GM12878 (cell line): ENCODE results near the gene ZNF408. TPM values are rescaled to one million over a fixed set of nuclear protein-coding genes. Genes with fewer than 3 reads are reported as not detected.

Source experiments
- ATAC-seq: fragments of 200-7000 bp; cut with Tn5 transposase; 3 replicates; pipeline ENCODE4 v1.9.1; 2020; ENCODE audit warnings: mild to moderate bottlenecking, moderate library complexity
- BruUV-seq: library from RNA; stranded (reverse); fragments of 400-500 nt; replicated peaks from 2 replicates; lab custom pipeline; 2021; lab: Mats Ljungman, UMichigan
- CTCF ChIA-PET: fragments of 300-600 bp; sonication (Branson Sonifier 250); formaldehyde crosslinking; extraction: SDS; loops from one replicate; lab custom pipeline; 2021; ENCODE audit warnings: inconsistent platforms; lab: Yijun Ruan, JAX
- POLR2A ChIA-PET: fragments of 350-600 bp; formaldehyde crosslinking; extraction: SDS; loops from one replicate; lab custom pipeline; 2021; ENCODE audit warnings: inconsistent platforms; lab: Charles Lee
- RAD21 ChIA-PET: fragments of 300-600 bp; sonication (Branson Sonifier 250); formaldehyde crosslinking; loops from one replicate; lab custom pipeline; 2023; ENCODE audit warnings: antibody characterized with exemption; ENCODE audit not compliant: unreplicated experiment; lab: Charles Lee
- SMC1A ChIA-PET: fragments of 300-600 bp; sonication (Branson Sonifier 250); formaldehyde crosslinking; loops from one replicate; lab custom pipeline; 2023; ENCODE audit not compliant: unreplicated experiment, uncharacterized antibody; lab: Charles Lee
- DNase-seq: peaks from one replicate; pipeline ENCODE4 v3.0.0-alpha.2; 2011; ENCODE audit warnings: low read depth, low spot score
- FAIRE-seq: peaks from 3 replicates; lab custom pipeline; 2011; peaks lifted over from hg19 to GRCh38; lab: Jason Lieb, UNC
- H2AFZ ChIP-seq: 2 replicates; pipeline ENCODE4 v1.6.0; 2011; ENCODE audit warnings: low read depth, low read length, control low read depth; ENCODE audit not compliant: control insufficient read depth
- H3K27ac ChIP-seq: 2 replicates; pipeline ENCODE4 v1.5.1; 2011; ENCODE audit warnings: control low read depth; ENCODE audit not compliant: control insufficient read depth, insufficient read depth
- H3K27me3 ChIP-seq, 2 experiments: replicated peaks in 1 of 2; 2 replicates each; pipeline versions ENCODE4 v1.6.0 to v1.6.1; 2011; ENCODE audit warnings: low read length in 1 of 2; ENCODE audit not compliant: control insufficient read depth in 2 of 2, insufficient read depth in 2 of 2
- H3K36me3 ChIP-seq, 2 experiments: 2 replicates each; pipeline ENCODE4 v1.5.1; 2011; ENCODE audit warnings: low read length in 1 of 2; ENCODE audit not compliant: control insufficient read depth in 2 of 2, insufficient read depth in 2 of 2
- H3K4me1 ChIP-seq: 2 replicates; pipeline ENCODE4 v1.6.1; 2011; ENCODE audit warnings: mild to moderate bottlenecking, low read length, moderate library complexity, mixed read lengths; ENCODE audit not compliant: control insufficient read depth, insufficient read depth
- H3K4me2 ChIP-seq: 2 replicates; pipeline ENCODE4 v1.6.0; 2011; ENCODE audit warnings: control low read depth; ENCODE audit not compliant: control insufficient read depth, insufficient read depth
- H3K4me3 ChIP-seq: fragments of 200-600 bp; sonication (generic); 2 replicates; pipeline ENCODE4 v1.5.1; 2016
- H3K79me2 ChIP-seq: 2 replicates; pipeline ENCODE4 v1.6.0; 2011; ENCODE audit warnings: low read length; ENCODE audit not compliant: control insufficient read depth, insufficient read depth
- H3K9ac ChIP-seq: 2 replicates; pipeline ENCODE4 v1.8.0; 2011; ENCODE audit warnings: low read length, control low read depth, mixed read lengths; ENCODE audit not compliant: control insufficient read depth, insufficient read depth
- H3K9me3 ChIP-seq: replicated peaks from 3 replicates; pipeline ENCODE4 v1.5.1; 2011; ENCODE audit warnings: mild to moderate bottlenecking, low read length; ENCODE audit not compliant: control insufficient read depth, insufficient read depth
- H4K20me1 ChIP-seq: 2 replicates; pipeline ENCODE4 v1.6.0; 2011; ENCODE audit not compliant: control insufficient read depth, insufficient read depth
- BCL3 ChIP-seq: IDR thresholded peaks from 2 replicates; pipeline ENCODE4 v1.6.1; 2011; ENCODE audit warnings: borderline replicate concordance, low read depth, mild to moderate bottlenecking, moderate library complexity, low read length; ENCODE audit not compliant: insufficient read depth, poor library complexity, severe bottlenecking
- CBX5 ChIP-seq: sonication (generic); IDR thresholded peaks from 2 replicates; pipeline ENCODE4 v1.6.1; 2016; ENCODE audit warnings: low read depth, moderate library complexity, mild to moderate bottlenecking, inconsistent platforms
- IRF3 ChIP-seq: fragments of 450-650 bp; IDR thresholded peaks from 2 replicates; pipeline ENCODE4 v1.6.1; 2014; ENCODE audit warnings: mild to moderate bottlenecking
- MAX ChIP-seq: IDR thresholded peaks from 2 replicates; pipeline ENCODE4 v1.6.1; 2012; ENCODE audit warnings: low read depth, low read length, improper control_type of control experiment
- SMARCA5 ChIP-seq: fragments of 450-650 bp; IDR thresholded peaks from 2 replicates; pipeline ENCODE4 v1.6.1; 2017; ENCODE audit warnings: mild to moderate bottlenecking
- SP1 ChIP-seq: IDR thresholded peaks from one replicate; pipeline ENCODE4 v1.6.1; 2011; ENCODE audit warnings: low read depth, low read length
- ZNF384 ChIP-seq: IDR thresholded peaks from 2 replicates; pipeline ENCODE4 v1.6.1; 2012; ENCODE audit warnings: low read depth, mild to moderate bottlenecking, low read length, improper control_type of control experiment, borderline replicate concordance
- ZNF592 ChIP-seq: fragments of 450-650 bp; IDR thresholded peaks from 2 replicates; pipeline ENCODE4 v1.6.1; 2017; ENCODE audit warnings: mild to moderate bottlenecking, moderate library complexity
- WGBS: methylation state at CpG from one replicate; pipeline ENCODE4 v1.1.6; 2016; ENCODE audit warnings: low lambda C conversion rate; ENCODE audit not compliant: insufficient replicate concordance, insufficient coverage; ENCODE audit errors: missing lambda C conversion rate; 5-methylcytosine and 5-hydroxymethylcytosine counted together
- in situ Hi-C: fragments of 300-500 bp; cut with MboI; formaldehyde crosslinking; loops from 9 replicates; pipeline ENCODE4 v1.14.3; 2018; ENCODE audit warnings: mixed read lengths
- intact Hi-C: fragments of 100-400 bp; cut with micrococcal nuclease; formaldehyde crosslinking; loops from one replicate; pipeline ENCODE4 v1.14.2; 2022; ENCODE audit not compliant: unreplicated experiment
- polyA plus RNA-seq, 11 experiments: library from polyadenylated mRNA; depleted of rRNA in 4 of 11; unstranded in 6 of 11; stranded (reverse) in 5 of 11; fragments of >200 nt; fragmentation: Nextera tagmentation in 4 of 11; fragmentation: Illumina TruSeq in 1 of 11; extraction: Ambion mirVana in 4 of 11; extraction: Trizol in 1 of 11; gene quantifications; 1 replicate in 1 of 11; 2 replicates in 10 of 11; pipeline versions ENCODE4 v1.2.1 to v1.2.3, GENCODE V29; 2011 to 2016; ENCODE audit warnings: inconsistent platforms in 2 of 11, missing spikeins in 2 of 11, low read depth in 1 of 11
- total RNA-seq, 4 experiments: library from RNA; depleted of rRNA in 3 of 4; stranded (reverse); fragments of >200 nt in 3 of 4; fragmentation: Illumina TruSeq in 1 of 4; extraction: Trizol in 1 of 4; gene quantifications; 2 replicates each; pipeline versions ENCODE4 v1.2.1 to v1.2.3, GENCODE V29; 2013 to 2021

Gene ZNF408
- total and polyA plus RNA-seq, 10 of the 15 experiments (the other 5 are each of a cell fraction or from before 2014, with no cell fraction given), result 0.19 to 11.3 (median 7.2) TPM

GRCh38 chr11:46697303-46697702 is 3.5 kb upstream of the ZNF408 start:
- no peak for FAIRE-seq

More at GRCh38 chr11:46697303-46697702, 3.5 kb upstream of the ZNF408 start:
- no peak overlapping the region for H2AFZ ChIP-seq
- no TSS peak for BruUV-seq
- no peak overlapping the region for H3K4me3 ChIP-seq
- ChIA-PET POLR2A (interaction anchor here (1.2 kb wide), 1 partner anchor 9 kb away, joined by 3 read pairs; no protein-coding TSS in a partner anchor), CTCF (no interaction called here), SMC1A (no interaction called here), RAD21 (no interaction called here)
- H3K4me1 ChIP-seq, result no peaks in the 10 kb centered on the region; the same call in 1 of the 2 replicates
- no peak overlapping the region for H3K9ac ChIP-seq
- DNase-seq (no peak), ATAC-seq (no peak)
- H3K36me3 ChIP-seq, result peaks cover 5 to 10% of the 10 kb centered on the region in 2 experiments; a peak in 3 of 4 replicates
- 98% methylated on average over 3 of the region's 3 CpGs for WGBS
- TF ChIP-seq IRF3 (no peak), BCL3 (no peak), MAX (no peak), CBX5 (no peak), ZNF384 (no peak), SP1 (no peak), SMARCA5 (no peak), ZNF592 (no peak)
- H4K20me1 ChIP-seq, result no peaks in the 10 kb centered on the region
- H3K27me3 ChIP-seq, result no peaks in the 10 kb centered on the region
- H3K27ac ChIP-seq, result no peak overlapping the region
- peaks cover 22% of the 10 kb centered on the region for H3K79me2 ChIP-seq
- intact Hi-C loops, result no loop called here
- no peaks in the 10 kb centered on the region for H3K9me3 ChIP-seq
- in situ Hi-C loops, result no loop called here
- H3K4me2 ChIP-seq, result no peak overlapping the region
